AG09309 (cell line): ENCODE results near the gene MBNL1.

Source experiments
- DNase-seq: peaks from one replicate; pipeline ENCODE4 v3.0.0-alpha.2; 2010; ENCODE audit warnings: low read depth
- H3K4me3 ChIP-seq: 2 replicates; pipeline ENCODE4 v1.5.1; 2011; ENCODE audit warnings: mild to moderate bottlenecking, low read depth, low read length, moderate library complexity; ENCODE audit not compliant: control insufficient read depth
- TF ChIP-seq, protein P1 (sequence below): IDR thresholded peaks from 2 replicates; pipeline ENCODE4 v1.5.1; 2011; ENCODE audit warnings: mild to moderate bottlenecking, low read depth, low read length, inconsistent platforms; ENCODE audit not compliant: insufficient read depth, control insufficient read depth; ENCODE audit errors: missing control alignments

Gene MBNL1

GRCh38 chr3:152278756-152279427 lies 10.2 kb downstream of the MBNL1 start:
- TF ChIP-seq, protein P1, sequence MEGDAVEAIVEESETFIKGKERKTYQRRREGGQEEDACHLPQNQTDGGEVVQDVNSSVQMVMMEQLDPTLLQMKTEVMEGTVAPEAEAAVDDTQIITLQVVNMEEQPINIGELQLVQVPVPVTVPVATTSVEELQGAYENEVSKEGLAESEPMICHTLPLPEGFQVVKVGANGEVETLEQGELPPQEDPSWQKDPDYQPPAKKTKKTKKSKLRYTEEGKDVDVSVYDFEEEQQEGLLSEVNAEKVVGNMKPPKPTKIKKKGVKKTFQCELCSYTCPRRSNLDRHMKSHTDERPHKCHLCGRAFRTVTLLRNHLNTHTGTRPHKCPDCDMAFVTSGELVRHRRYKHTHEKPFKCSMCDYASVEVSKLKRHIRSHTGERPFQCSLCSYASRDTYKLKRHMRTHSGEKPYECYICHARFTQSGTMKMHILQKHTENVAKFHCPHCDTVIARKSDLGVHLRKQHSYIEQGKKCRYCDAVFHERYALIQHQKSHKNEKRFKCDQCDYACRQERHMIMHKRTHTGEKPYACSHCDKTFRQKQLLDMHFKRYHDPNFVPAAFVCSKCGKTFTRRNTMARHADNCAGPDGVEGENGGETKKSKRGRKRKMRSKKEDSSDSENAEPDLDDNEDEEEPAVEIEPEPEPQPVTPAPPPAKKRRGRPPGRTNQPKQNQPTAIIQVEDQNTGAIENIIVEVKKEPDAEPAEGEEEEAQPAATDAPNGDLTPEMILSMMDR = no peak
- no peak for DNase-seq
- H3K4me3 ChIP-seq = no peak overlapping the region

DNA sequence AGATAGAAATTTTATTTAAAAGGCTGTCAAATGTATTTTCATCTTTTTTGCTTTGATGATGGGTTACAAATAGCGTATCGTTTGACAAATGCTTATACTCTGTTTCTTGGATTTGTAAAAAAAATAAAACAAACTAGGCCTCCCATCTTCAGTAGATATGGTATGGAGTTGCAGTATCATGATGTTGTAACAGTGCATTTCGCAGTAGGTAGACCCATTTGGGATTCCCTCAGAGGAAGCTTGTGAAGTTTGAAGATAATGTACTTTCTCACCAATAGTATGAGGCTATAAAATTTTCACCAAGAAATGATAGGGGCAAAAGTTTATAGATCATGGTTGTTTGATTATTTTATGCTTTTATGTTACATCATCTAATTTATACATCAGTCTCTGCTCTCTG lies 10.8 kb downstream of the MBNL1 start:
- TF ChIP-seq, protein P1 = no peak
- no peak for DNase-seq
- no peak overlapping the region for H3K4me3 ChIP-seq

- TF ChIP-seq, protein P1 = no peak
- DNase-seq = no peak
- no peak overlapping the region for H3K4me3 ChIP-seq
Observed at GRCh38 chr3:152280539-152280938, 11.8 kb downstream of the MBNL1 start.

DNA sequence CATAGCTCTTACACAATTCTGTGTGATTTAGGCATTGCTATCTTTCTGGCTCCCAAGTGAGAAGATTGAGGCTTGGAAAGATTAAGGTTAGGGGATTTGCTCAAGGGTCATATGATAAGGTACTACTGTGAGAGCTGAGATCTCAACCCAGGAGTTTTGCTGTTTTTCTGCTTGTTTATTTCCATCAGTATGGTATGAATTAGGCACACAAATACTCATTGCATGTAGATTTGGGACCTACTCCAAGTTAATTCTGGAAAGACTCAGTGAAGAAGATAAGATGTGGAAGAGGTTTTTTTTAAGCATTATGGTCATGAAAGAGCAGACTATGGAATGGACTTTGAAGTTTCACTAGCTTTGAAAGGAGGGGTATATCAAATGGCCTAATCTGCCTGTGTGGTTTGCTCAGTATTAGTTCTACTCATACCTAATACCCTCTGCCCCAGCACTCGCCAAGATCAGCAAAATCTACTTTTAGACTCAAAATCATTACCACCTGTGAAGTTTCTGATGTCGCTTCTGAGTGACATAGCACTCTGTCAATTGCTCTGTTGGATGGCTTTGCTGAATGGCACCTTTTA lies 12.5 kb downstream of the MBNL1 start:
- TF ChIP-seq, protein P1 = no peak
- H3K4me3 ChIP-seq = no peak overlapping the region
- no peak for DNase-seq

DNA sequence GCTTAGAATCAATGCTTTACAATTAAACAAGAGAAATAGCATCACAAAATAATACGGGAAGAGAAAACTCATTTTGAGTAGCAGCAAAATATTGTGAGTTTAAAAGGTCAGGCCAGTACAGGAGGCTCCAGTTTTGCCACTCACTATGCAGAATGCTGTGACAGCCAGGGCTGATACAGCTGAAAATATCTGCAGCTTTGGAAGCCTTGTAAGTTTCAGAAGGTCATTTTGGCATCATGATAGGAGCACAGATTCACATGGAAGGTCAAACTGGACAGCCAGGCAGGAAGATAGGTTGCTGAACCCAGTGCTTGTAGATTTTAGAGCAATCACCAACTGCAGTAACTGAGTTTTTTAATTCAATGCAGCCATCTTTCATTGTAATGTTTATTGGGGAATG lies 14.1 kb downstream of the MBNL1 start:
- H3K4me3 ChIP-seq = no peak overlapping the region
- DNase-seq = no peak
- TF ChIP-seq, protein P1 = no peak

DNA sequence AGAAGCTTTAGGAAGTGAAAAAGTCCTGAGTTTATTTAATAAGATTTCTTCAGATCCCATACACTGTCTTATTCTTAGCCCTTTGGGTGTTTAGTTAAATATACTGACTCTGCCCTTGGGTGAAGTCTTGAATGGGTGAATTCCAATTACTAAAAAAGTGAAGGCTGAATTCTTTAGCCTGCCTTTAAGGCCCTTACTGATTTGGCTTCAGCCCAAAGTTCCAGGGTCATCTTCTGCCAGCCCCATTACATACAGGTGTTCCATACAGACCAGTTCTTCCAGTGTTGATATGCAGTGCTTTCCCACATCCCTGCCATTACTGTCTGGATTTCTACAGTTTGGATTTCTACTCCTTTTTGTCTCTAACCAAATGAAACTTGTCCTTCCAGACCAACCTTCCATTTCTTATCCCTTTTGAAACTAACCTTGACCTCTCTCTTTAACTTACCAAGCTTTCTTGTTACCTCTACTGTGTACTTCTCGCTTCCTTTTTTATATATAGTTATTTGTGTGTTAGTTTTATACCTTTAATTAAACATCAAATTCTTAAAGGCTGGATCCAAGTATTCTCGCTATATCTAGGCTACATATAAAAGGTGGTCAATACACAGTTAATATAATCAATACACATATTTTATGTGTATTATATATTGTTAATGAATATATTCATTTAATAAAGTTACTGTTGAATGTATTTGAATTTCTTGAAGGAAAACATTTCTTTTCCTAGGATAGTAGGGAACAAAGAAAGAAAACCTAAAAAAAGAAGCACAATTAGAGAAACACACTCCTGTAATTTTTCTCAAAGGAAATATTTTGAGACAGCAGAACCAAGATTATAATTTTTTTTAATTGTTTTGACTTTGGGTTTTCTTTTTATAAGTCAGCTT lies 15.0 kb downstream of the MBNL1 start:
- TF ChIP-seq, protein P1 = no peak
- no peak for DNase-seq
- H3K4me3 ChIP-seq = no peak overlapping the region
